IMR-90 (cell line): ENCODE data around the gene SRXN1. TPM values are rescaled to one million over a fixed set of nuclear protein-coding genes. Genes with fewer than 3 reads are reported as not detected.

Experiments used
- ATAC-seq: fragments of 200-7000 bp; cut with Tn5 transposase; 2 replicates; pipeline ENCODE4 v1.9.1; 2020; ENCODE audit warnings: low read depth, mild to moderate bottlenecking, moderate library complexity
- BruUV-seq: library from RNA; stranded (reverse); fragments of 400-500 nt; replicated peaks from 2 replicates; lab custom pipeline; 2021; lab: Mats Ljungman, UMichigan
- CTCF ChIA-PET: fragments of 300-600 bp; formaldehyde crosslinking; extraction: SDS; loops from one replicate; lab custom pipeline; 2021; ENCODE audit warnings: antibody characterized with exemption; lab: Yijun Ruan, JAX
- POLR2A ChIA-PET: fragments of 300-600 bp; sonication (Branson Sonifier 250); formaldehyde crosslinking; loops from one replicate; lab custom pipeline; 2022; ENCODE audit warnings: antibody characterized with exemption; ENCODE audit not compliant: unreplicated experiment; lab: Charles Lee
- DNase-seq: peaks from one replicate; pipeline ENCODE4 v3.0.0; 2013
- H2AFZ ChIP-seq: replicated peaks from 2 replicates; pipeline ENCODE3; 2013; ENCODE audit warnings: low read length, mild to moderate bottlenecking; ENCODE audit not compliant: poor library complexity
- H2AK5ac ChIP-seq: 2 replicates; pipeline ENCODE4 v1.6.1; 2013; ENCODE audit warnings: low read depth, low read length, inconsistent platforms
- H2AK9ac ChIP-seq: replicated peaks from 2 replicates; pipeline ENCODE3; 2013; ENCODE audit warnings: mild to moderate bottlenecking, low read depth, low read length, moderate library complexity; ENCODE audit not compliant: poor library complexity
- H2BK120ac ChIP-seq: 2 replicates; pipeline ENCODE4 v1.6.1; 2013; ENCODE audit warnings: low read depth, low read length, inconsistent platforms
- H2BK15ac ChIP-seq: 3 replicates; pipeline ENCODE4 v1.6.1; 2013; ENCODE audit warnings: low read depth, low read length, inconsistent platforms
- H2BK20ac ChIP-seq: 2 replicates; pipeline ENCODE4 v1.6.1; 2013; ENCODE audit warnings: low read depth, mild to moderate bottlenecking, inconsistent platforms, low read length, moderate library complexity
- H2BK5ac ChIP-seq: 2 replicates; pipeline ENCODE4 v1.6.1; 2013; ENCODE audit warnings: mild to moderate bottlenecking, low read depth, low read length, inconsistent platforms; ENCODE audit not compliant: poor library complexity, severe bottlenecking
- H3K14ac ChIP-seq: replicated peaks from 2 replicates; pipeline ENCODE4 v1.6.1; 2013; ENCODE audit warnings: low read depth, low read length, inconsistent platforms
- H3K18ac ChIP-seq: 2 replicates; pipeline ENCODE4 v1.6.1; 2013; ENCODE audit warnings: low read depth, low read length, control low read depth
- H3K23ac ChIP-seq: 2 replicates; pipeline ENCODE4 v1.6.1; 2013; ENCODE audit warnings: low read depth, low read length, inconsistent platforms
- H3K27ac ChIP-seq: 2 replicates; pipeline ENCODE4 v1.5.1; 2013; ENCODE audit warnings: mild to moderate bottlenecking, control low read depth, low read length; ENCODE audit not compliant: insufficient read depth
- H3K27me3 ChIP-seq: 2 replicates; pipeline ENCODE4 v1.6.1; 2013; ENCODE audit warnings: low read length; ENCODE audit not compliant: control insufficient read depth, insufficient read depth
- H3K36me3 ChIP-seq: 2 replicates; pipeline ENCODE4 v1.6.1; 2013; ENCODE audit warnings: low read length, mixed read lengths; ENCODE audit not compliant: control insufficient read depth, insufficient read depth
- H3K4ac ChIP-seq: 2 replicates; pipeline ENCODE4 v1.6.1; 2013; ENCODE audit warnings: low read depth, low read length, inconsistent platforms
- H3K4me1 ChIP-seq: 2 replicates; pipeline ENCODE4 v1.6.1; 2013; ENCODE audit warnings: low read length, mixed read lengths; ENCODE audit not compliant: control insufficient read depth, insufficient read depth
- H3K4me2 ChIP-seq: 2 replicates; pipeline ENCODE4 v1.6.1; 2013; ENCODE audit warnings: low read depth, mild to moderate bottlenecking, control low read depth, low read length, moderate library complexity
- H3K4me3 ChIP-seq: 2 replicates; pipeline ENCODE4 v1.5.1; 2013; ENCODE audit warnings: low read depth, mild to moderate bottlenecking, control low read depth, low read length, moderate library complexity; ENCODE audit not compliant: insufficient read depth
- H3K56ac ChIP-seq: 2 replicates; pipeline ENCODE4 v1.6.1; 2013; ENCODE audit warnings: low read length, inconsistent platforms; ENCODE audit not compliant: insufficient read depth; ENCODE audit errors: extremely low read depth
- H3K79me1 ChIP-seq, 2 experiments: 2 replicates each; pipeline ENCODE4 v1.6.1; 2013; ENCODE audit warnings: low read length in 2 of 2, inconsistent platforms in 1 of 2, low read depth in 1 of 2
- H3K9ac ChIP-seq: 2 replicates; pipeline ENCODE4 v1.6.1; 2013; ENCODE audit warnings: low read depth, low read length, control low read depth
- H3K9me1 ChIP-seq: 2 replicates; pipeline ENCODE4 v1.6.1; 2013; ENCODE audit warnings: low read length, inconsistent platforms; ENCODE audit not compliant: insufficient read depth
- H3K9me3 ChIP-seq: 2 replicates; pipeline ENCODE4 v1.6.1; 2013; ENCODE audit warnings: low read length; ENCODE audit not compliant: control insufficient read depth, insufficient read depth
- H4K20me1 ChIP-seq: 2 replicates; pipeline ENCODE4 v1.6.1; 2013; ENCODE audit warnings: low read length, inconsistent platforms; ENCODE audit not compliant: insufficient read depth
- H4K5ac ChIP-seq: 2 replicates; pipeline ENCODE4 v1.6.1; 2013; ENCODE audit warnings: mild to moderate bottlenecking, low read depth, low read length, control low read depth
- H4K8ac ChIP-seq, 2 experiments: 2 replicates each; pipeline ENCODE4 v1.6.1; 2013; ENCODE audit warnings: low read depth in 2 of 2, low read length in 2 of 2, control low read depth in 1 of 2, inconsistent platforms in 1 of 2
- H4K91ac ChIP-seq: 2 replicates; pipeline ENCODE4 v1.6.1; 2013; ENCODE audit warnings: low read depth, low read length, inconsistent platforms; ENCODE audit not compliant: insufficient read depth
- CTCF ChIP-seq: conservative IDR thresholded peaks from 2 replicates; pipeline ENCODE4 v1.5.1; 2012; ENCODE audit warnings: mild to moderate bottlenecking, low read depth, low read length, improper control_type of control experiment
- MAFK ChIP-seq: IDR thresholded peaks from 2 replicates; pipeline ENCODE4 v1.6.1; 2012; ENCODE audit warnings: low read depth, low read length, improper control_type of control experiment
- NFE2L2 ChIP-seq: fragments of 150-350 bp; IDR thresholded peaks from 2 replicates; pipeline ENCODE4 v1.6.1; 2016; ENCODE audit warnings: low read depth, mild to moderate bottlenecking, low read length
- WGBS, 2 experiments: methylation state at CpG; one replicate each; pipeline versions ENCODE4 v1.1.5 to v1.1.7; 2013; ENCODE audit warnings: missing lambda C conversion rate in 2 of 2; ENCODE audit not compliant: insufficient read length in 1 of 2; ENCODE audit errors: extremely low coverage in 2 of 2; 5-methylcytosine and 5-hydroxymethylcytosine counted together
- dilution Hi-C: fragments of 300-500 bp; cut with HindIII; formaldehyde crosslinking; loops from one replicate; pipeline ENCODE4 v1.14.3; 2018; ENCODE audit warnings: low sequenced_read_pairs; ENCODE audit not compliant: unreplicated experiment
- in situ Hi-C: fragments of 300-500 bp; cut with MboI; formaldehyde crosslinking; loops from 3 replicates; pipeline ENCODE4 v1.14.3; 2019; ENCODE audit warnings: low sequenced_read_pairs, inconsistent platforms, mixed read lengths
- intact Hi-C: fragments of 100-400 bp; cut with micrococcal nuclease; formaldehyde crosslinking; loops from 2 replicates; pipeline ENCODE4 v1.10.0; 2022
- polyA plus RNA-seq, 3 experiments: library from polyadenylated mRNA; depleted of rRNA; stranded (reverse); fragments of >200 nt; gene quantifications; 2 replicates each; pipeline ENCODE4 v1.2.3, GENCODE V29; 2012; ENCODE audit warnings: low replicate concordance in 1 of 3
- total RNA-seq: library from RNA; depleted of rRNA; stranded (reverse); fragments of >200 nt; gene quantifications from 2 replicates; pipeline ENCODE4 v1.2.3, GENCODE V29; 2012
- TF ChIP-seq, protein P1 (sequence below): fragments of 150-350 bp; IDR thresholded peaks from 2 replicates; pipeline ENCODE4 v1.6.1; 2016; ENCODE audit warnings: low read depth, mild to moderate bottlenecking, low read length, moderate library complexity, borderline replicate concordance
- TF ChIP-seq, protein P2 (sequence below): fragments of 150-350 bp; IDR thresholded peaks from 2 replicates; pipeline ENCODE4 v1.6.1; 2017; ENCODE audit warnings: mild to moderate bottlenecking, antibody characterized with exemption, low read length, low read depth

Gene SRXN1
- total and polyA plus RNA-seq, 2 of the 4 experiments (the other 2 are of a cell fraction): 51.2 to 71.2 TPM

- POLR2A ChIA-PET: no interaction called here
These were observed 25.0 kb upstream of the SRXN1 start for GRCh38 chr20:677957-678356.

More at GRCh38 chr20:677957-678356, 25.0 kb upstream of the SRXN1 start:
- Histone ChIP-seq H3K4ac (no peak overlapping the region), H3K9ac (no peak overlapping the region), H3K9me3 (no peaks in the 10 kb centered on the region), H3K18ac (no peak overlapping the region), H2BK5ac (no peak overlapping the region), H4K20me1 (no peaks in the 10 kb centered on the region), H4K91ac (no peak overlapping the region), H3K9me1 (no peaks in the 10 kb centered on the region), H3K27ac (no peak overlapping the region), H4K8ac (no peak overlapping the region), H3K79me1 (no peaks in the 10 kb centered on the region), H2AK9ac (no peak overlapping the region), H3K36me3 (no peaks in the 10 kb centered on the region), H3K27me3 (peaks cover 47% of the 10 kb centered on the region), H2BK20ac (no peak overlapping the region), H3K4me2 (no peak overlapping the region), H3K23ac (no peak overlapping the region), H3K4me3 (no peak overlapping the region), H3K14ac (no peak overlapping the region), H2AFZ (no peak overlapping the region), H3K56ac (no peak overlapping the region), H2BK15ac (no peak overlapping the region), H2BK120ac (no peak overlapping the region), H3K4me1 (no peaks in the 10 kb centered on the region), H4K5ac (no peak overlapping the region), H2AK5ac (no peak overlapping the region)
- ATAC-seq: no peak
- BruUV-seq: no TSS peak
- in situ Hi-C loops: loop anchor here (10.0 kb wide), 1 partner anchor 113 kb away; no protein-coding TSS in a partner anchor
- dilution Hi-C loops: no loop called here
- intact Hi-C loops: no loop called here
- CTCF ChIA-PET: interaction anchor here (0.6 kb wide), 1 partner anchor 39 kb away, joined by 3 read pairs; no protein-coding TSS in a partner anchor
- WGBS, 2 experiments: 79% methylated on average over 2 of the region's 5 CpGs; no CpG with 5 or more reads in 1 of the 2 experiments
- DNase-seq: no peak
- no peak for TF ChIP-seq NFE2L2
- no peak for TF ChIP-seq MAFK
- TF ChIP-seq CTCF: no peak
- TF ChIP-seq, protein P1, sequence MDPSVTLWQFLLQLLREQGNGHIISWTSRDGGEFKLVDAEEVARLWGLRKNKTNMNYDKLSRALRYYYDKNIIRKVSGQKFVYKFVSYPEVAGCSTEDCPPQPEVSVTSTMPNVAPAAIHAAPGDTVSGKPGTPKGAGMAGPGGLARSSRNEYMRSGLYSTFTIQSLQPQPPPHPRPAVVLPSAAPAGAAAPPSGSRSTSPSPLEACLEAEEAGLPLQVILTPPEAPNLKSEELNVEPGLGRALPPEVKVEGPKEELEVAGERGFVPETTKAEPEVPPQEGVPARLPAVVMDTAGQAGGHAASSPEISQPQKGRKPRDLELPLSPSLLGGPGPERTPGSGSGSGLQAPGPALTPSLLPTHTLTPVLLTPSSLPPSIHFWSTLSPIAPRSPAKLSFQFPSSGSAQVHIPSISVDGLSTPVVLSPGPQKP: no peak
- TF ChIP-seq, protein P2, sequence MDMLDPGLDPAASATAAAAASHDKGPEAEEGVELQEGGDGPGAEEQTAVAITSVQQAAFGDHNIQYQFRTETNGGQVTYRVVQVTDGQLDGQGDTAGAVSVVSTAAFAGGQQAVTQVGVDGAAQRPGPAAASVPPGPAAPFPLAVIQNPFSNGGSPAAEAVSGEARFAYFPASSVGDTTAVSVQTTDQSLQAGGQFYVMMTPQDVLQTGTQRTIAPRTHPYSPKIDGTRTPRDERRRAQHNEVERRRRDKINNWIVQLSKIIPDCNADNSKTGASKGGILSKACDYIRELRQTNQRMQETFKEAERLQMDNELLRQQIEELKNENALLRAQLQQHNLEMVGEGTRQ: no peak
